DND-41 (cell line): ENCODE measurements around the gene PLPPR1.
A peak's percentile ranks its signal among the peaks of the same experiment; 100 is the strongest.

Experiments
- ATAC-seq: fragments of 200-7000 bp; cut with Tn5 transposase; 3 replicates; pipeline ENCODE4 v1.9.1; 2021; ENCODE audit warnings: low read depth; ENCODE audit not compliant: insufficient read depth
- DNase-seq: peaks from one replicate; pipeline ENCODE4 v3.0.0-alpha.2; 2020
- H2AFZ ChIP-seq: 2 replicates; pipeline ENCODE4 v1.6.0; 2012; ENCODE audit warnings: low read depth, low read length
- H3K27ac ChIP-seq: 2 replicates; pipeline ENCODE4 v1.5.1; 2012; ENCODE audit warnings: low read length, inconsistent platforms
- H3K27me3 ChIP-seq: fragments of 200-600 bp; sonication (generic); 2 replicates; pipeline ENCODE4 v1.6.0; 2012; ENCODE audit warnings: low read length, mild to moderate bottlenecking, inconsistent platforms; ENCODE audit not compliant: insufficient read depth, poor library complexity
- H3K36me3 ChIP-seq: 2 replicates; pipeline ENCODE4 v1.5.1; 2012; ENCODE audit warnings: low read length, inconsistent platforms; ENCODE audit not compliant: insufficient read depth
- H3K4me1 ChIP-seq: 2 replicates; pipeline ENCODE4 v1.5.1; 2012; ENCODE audit warnings: mild to moderate bottlenecking, low read length; ENCODE audit not compliant: insufficient read depth
- H3K4me2 ChIP-seq: 2 replicates; pipeline ENCODE4 v1.6.0; 2012; ENCODE audit warnings: mild to moderate bottlenecking, moderate library complexity, low read length, inconsistent platforms; ENCODE audit not compliant: insufficient read depth
- H3K4me3 ChIP-seq, 2 experiments: fragments of 200-600 bp in 1 of 2; shearing (Covaris generic) in 1 of 2; 2 replicates each; pipeline ENCODE4 v1.5.1; 2012 to 2016; ENCODE audit warnings: inconsistent platforms in 2 of 2, low read length in 2 of 2, mild to moderate bottlenecking in 2 of 2, low read depth in 1 of 2, moderate library complexity in 1 of 2
- H3K79me2 ChIP-seq: 2 replicates; pipeline ENCODE4 v1.6.0; 2012; ENCODE audit warnings: low read length, inconsistent platforms; ENCODE audit not compliant: insufficient read depth
- H3K9ac ChIP-seq: 2 replicates; pipeline ENCODE4 v1.6.0; 2012; ENCODE audit warnings: low read depth, mild to moderate bottlenecking, inconsistent platforms, low read length, moderate library complexity
- H3K9me3 ChIP-seq: 2 replicates; pipeline ENCODE4 v1.5.1; 2012; ENCODE audit warnings: low read length, moderate library complexity, mild to moderate bottlenecking, inconsistent platforms; ENCODE audit not compliant: insufficient read depth, severe bottlenecking
- H4K20me1 ChIP-seq: 2 replicates; pipeline ENCODE4 v1.6.0; 2012; ENCODE audit warnings: low read length; ENCODE audit not compliant: insufficient read depth
- CTCF ChIP-seq: IDR thresholded peaks from 2 replicates; pipeline ENCODE4 v1.5.1; 2012; ENCODE audit warnings: borderline replicate concordance, low read length, moderate library complexity, mild to moderate bottlenecking; ENCODE audit not compliant: poor library complexity, severe bottlenecking; ENCODE audit errors: extremely low read depth
- EZH2 ChIP-seq: IDR thresholded peaks from 3 replicates; pipeline ENCODE4 v1.6.1; 2012; ENCODE audit warnings: borderline replicate concordance, low read depth, mild to moderate bottlenecking, moderate library complexity, low read length, inconsistent platforms; ENCODE audit not compliant: severe bottlenecking

The PLPPR1 gene

GRCh38 chr9:101232405-101232977, 204.0 kb downstream of the PLPPR1 start:
- no peak for TF ChIP-seq CTCF
- TF ChIP-seq EZH2 = no peak
- H3K27me3 ChIP-seq = no peaks in the 10 kb centered on the region
- H3K36me3 ChIP-seq = no peaks in the 10 kb centered on the region
- DNase-seq = no peak
- H3K9ac ChIP-seq = no peak overlapping the region
- no peak overlapping the region for H3K4me2 ChIP-seq
- H3K79me2 ChIP-seq = no peaks in the 10 kb centered on the region
- no peak overlapping the region for H2AFZ ChIP-seq
- no peak overlapping the region for H3K4me3 ChIP-seq
- no peak for ATAC-seq
- no peaks in the 10 kb centered on the region for H3K9me3 ChIP-seq
- H4K20me1 ChIP-seq = no peaks in the 10 kb centered on the region
- no peak overlapping the region for H3K27ac ChIP-seq
- H3K4me1 ChIP-seq = no peaks in the 10 kb centered on the region

GRCh38 chr9:101235105-101235866, 206.8 kb downstream of the PLPPR1 start:
- no peak overlapping the region for H2AFZ ChIP-seq

DNA sequence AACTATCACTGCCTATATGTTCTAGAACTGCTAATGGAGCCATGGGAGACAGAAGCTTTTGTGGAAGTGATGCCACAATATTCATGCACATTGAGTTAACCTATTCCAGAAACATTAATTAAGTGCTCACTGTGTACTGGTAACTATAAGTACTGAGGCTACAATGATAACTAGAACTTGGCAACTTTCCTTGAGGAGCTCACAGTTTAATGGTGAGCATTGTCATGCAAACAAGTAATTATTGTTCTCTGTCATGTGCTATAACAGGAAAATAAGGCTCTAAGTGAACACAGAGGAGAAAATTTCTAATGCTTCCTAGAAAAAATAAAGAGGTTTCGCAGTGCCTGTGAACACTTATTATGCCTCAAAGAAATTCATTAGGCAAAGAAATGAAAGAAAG, 214.1 kb downstream of the PLPPR1 start:
- Histone ChIP-seq H3K27ac (no peak overlapping the region), H3K79me2 (no peaks in the 10 kb centered on the region), H3K4me3 (no peak overlapping the region), H3K4me1 (no peaks in the 10 kb centered on the region), H3K4me2 (no peak overlapping the region), H3K9ac (no peak overlapping the region), H4K20me1 (no peaks in the 10 kb centered on the region), H3K36me3 (no peaks in the 10 kb centered on the region), H2AFZ (no peak overlapping the region), H3K9me3 (no peaks in the 10 kb centered on the region), H3K27me3 (no peaks in the 10 kb centered on the region)
- ATAC-seq = no peak
- no peak for DNase-seq
- TF ChIP-seq EZH2 (no peak), CTCF (no peak)

More at GRCh38 chr9:101235105-101235866, 206.8 kb downstream of the PLPPR1 start:
- H3K4me1 ChIP-seq = no peaks in the 10 kb centered on the region
- TF ChIP-seq EZH2 (no peak), CTCF (peak; percentile 30)
- H3K27ac ChIP-seq = no peak overlapping the region
- H3K4me3 ChIP-seq = no peak overlapping the region
- H3K79me2 ChIP-seq = no peaks in the 10 kb centered on the region
- DNase-seq = no peak
- H3K9ac ChIP-seq = no peak overlapping the region
- no peaks in the 10 kb centered on the region for H4K20me1 ChIP-seq
- H3K27me3 ChIP-seq = no peaks in the 10 kb centered on the region
- no peak for ATAC-seq
- H3K9me3 ChIP-seq = no peaks in the 10 kb centered on the region
- no peak overlapping the region for H3K4me2 ChIP-seq
- no peaks in the 10 kb centered on the region for H3K36me3 ChIP-seq
